CD4-positive, alpha-beta T cell treated with Interleukin-2 at 100 ng/mL for 4 hours (primary cell): Measurements from ENCODE around the gene HTATSF1.

Source experiments
- DNase-seq: peaks from one replicate; pipeline ENCODE4 v3.0.0-alpha.2; 2020; ENCODE audit warnings: low spot score

The HTATSF1 gene, protein sequence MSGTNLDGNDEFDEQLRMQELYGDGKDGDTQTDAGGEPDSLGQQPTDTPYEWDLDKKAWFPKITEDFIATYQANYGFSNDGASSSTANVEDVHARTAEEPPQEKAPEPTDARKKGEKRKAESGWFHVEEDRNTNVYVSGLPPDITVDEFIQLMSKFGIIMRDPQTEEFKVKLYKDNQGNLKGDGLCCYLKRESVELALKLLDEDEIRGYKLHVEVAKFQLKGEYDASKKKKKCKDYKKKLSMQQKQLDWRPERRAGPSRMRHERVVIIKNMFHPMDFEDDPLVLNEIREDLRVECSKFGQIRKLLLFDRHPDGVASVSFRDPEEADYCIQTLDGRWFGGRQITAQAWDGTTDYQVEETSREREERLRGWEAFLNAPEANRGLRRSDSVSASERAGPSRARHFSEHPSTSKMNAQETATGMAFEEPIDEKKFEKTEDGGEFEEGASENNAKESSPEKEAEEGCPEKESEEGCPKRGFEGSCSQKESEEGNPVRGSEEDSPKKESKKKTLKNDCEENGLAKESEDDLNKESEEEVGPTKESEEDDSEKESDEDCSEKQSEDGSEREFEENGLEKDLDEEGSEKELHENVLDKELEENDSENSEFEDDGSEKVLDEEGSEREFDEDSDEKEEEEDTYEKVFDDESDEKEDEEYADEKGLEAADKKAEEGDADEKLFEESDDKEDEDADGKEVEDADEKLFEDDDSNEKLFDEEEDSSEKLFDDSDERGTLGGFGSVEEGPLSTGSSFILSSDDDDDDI

DNA sequence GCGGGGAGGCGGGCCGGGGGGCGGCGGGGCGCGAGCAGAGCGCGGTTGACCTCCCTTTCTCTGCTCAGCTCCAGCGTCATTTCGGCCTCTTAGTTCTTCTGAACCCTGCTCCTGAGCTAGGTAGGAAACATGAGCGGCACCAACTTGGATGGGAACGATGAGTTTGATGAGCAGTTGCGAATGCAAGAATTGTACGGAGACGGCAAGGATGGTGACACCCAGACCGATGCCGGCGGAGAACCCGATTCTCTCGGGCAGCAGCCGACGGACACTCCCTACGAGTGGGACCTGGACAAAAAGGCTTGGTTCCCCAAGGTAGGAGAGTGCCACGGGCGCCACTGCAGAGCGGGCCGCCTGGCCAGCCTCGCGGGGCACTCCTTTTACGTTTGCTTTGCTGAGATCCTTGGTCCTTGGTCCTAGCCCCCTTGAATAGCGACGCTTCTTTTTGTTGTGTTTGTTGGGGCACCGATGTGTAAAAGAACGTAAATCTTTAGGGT, at the start of gene HTATSF1:
TSS of gene HTATSF1 (plus strand) at position 37 of the 497 bp plus-strand sequence. CDS start at position 130, 93 bp downstream.
- DNase-seq, result no peak

DNA sequence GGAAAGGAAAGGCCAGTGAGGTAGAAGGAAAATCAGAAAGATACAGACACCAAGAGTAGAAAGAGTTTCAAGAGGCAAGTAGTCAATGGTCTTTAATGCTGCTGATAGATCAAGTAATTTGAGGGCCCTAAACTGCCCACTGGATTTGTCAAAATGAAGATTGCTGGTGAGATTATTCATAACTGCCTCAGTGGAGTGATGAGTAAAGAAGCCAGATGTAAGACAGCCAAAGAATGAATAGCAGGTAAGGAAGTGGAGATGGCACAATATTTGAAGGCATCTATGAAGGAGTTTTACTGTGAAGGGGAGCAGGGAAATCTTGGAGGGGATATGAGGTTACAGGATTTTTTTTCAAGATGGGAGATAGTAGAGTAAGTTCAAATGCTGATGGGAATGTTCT, 49.4 kb upstream of the HTATSF1 start:
- no peak for DNase-seq

DNA sequence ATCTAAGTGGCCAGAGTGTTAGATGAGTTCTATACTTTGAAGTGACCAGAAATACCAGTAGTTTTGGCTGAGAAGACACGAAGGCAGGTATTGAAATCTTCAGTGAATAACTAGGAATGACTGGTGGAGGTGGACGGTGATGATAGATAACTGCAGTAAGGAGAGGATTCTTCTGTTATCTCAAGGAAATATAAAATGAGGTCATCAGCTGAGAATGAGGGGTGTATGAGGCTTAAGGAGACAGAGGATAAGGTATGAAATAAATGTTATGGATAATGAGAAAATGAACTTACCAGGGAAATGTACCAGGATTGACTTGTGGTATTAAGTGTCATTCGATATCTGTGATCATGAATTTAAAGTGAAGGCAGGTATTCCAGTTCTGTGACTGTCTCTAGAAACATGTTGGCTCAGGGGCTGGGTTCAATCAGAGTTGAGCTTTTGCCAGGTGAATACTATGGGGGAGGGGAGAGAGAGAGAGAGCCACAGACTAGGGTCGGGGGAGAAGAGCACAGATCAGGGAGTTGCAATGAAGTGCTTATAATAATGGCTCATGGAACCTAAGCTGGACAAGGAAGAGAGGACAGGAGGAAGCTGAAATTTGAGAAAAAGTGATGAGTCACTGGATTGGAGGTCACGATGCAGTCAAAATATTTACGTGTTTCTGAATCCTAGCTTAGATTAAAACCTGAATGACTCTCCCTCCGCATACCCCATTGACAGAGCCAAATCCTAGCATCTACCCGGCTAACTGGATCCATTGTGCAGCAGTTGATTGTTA, 47.2 kb upstream of the HTATSF1 start:
- DNase-seq, result no peak

DNA sequence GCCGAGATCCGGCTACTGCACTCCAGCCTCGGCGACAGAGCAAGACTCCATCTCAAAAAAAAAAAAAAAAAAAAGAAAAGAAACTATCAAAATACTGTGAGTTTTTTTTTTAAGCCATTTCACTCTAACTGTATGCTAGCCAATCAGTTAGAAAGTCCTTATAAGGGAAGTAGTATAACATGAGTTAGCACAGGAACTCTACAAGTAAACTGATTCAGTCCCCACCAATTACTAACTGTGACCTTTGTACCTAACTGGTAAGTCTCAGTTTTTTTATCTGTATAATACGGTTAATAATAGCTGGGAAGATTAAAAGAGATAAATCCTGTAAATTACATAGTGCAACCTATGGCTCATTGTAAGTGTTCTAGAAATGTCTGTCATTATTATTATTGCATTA, 44.8 kb upstream of the HTATSF1 start:
- DNase-seq, result no peak

DNA sequence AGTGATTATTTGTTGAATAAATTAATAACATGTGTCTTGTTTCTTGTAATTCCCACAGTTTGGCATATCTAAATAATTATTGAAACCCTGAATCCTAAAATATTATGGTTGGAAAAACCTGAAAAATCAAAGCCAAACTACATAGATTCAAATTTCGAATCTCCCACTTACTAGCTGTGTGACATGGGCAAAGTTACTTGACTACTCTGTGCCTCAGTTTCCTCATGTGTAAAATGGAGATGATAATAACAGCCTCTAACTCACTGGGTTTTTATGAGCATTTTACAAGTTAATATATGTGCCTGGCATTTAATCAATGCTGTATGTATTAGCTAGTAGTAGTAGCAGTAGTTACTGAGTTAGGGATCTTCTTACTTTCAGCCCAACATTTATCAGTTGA, 44.3 kb upstream of the HTATSF1 start:
- no peak for DNase-seq

DNA sequence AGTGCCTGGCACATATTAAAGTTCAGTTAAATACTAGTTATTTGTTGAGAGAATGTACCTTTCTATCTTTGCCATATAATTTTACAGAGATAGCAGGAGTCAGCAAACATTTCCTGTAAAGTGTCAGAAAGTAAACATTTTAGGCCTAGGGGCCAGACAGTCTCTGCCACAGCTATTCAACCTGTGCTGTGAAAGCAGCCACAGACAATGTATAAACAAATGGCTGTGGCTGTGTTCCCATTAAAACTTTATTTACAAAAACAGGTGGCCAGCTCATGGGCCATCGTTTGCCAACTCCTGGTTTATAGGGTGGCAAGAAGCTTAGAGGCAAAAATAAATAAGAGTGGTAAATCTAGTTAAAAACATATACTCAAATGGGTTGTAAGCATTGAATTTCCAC, 43.6 kb upstream of the HTATSF1 start:
- no peak for DNase-seq

DNA sequence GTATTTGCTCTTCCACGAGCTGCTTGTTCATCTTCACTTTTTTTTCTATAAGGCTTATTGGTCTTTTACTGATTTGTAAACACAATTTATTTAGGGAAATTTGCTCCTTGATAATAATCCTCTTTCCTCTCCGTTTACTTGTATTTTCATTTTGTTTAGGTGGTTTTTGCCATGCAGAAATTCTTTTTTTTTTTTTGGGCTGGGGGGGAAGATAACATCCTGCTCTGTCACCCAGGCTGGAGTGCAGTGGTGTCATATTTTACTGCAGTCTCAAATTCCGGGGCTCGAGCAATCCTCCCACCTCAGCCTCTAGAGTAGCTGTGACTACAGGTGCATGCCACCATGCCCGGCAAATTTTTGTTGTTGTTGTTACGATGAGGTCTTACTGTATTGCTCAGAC, 41.3 kb upstream of the HTATSF1 start:
- DNase-seq, result no peak

DNA sequence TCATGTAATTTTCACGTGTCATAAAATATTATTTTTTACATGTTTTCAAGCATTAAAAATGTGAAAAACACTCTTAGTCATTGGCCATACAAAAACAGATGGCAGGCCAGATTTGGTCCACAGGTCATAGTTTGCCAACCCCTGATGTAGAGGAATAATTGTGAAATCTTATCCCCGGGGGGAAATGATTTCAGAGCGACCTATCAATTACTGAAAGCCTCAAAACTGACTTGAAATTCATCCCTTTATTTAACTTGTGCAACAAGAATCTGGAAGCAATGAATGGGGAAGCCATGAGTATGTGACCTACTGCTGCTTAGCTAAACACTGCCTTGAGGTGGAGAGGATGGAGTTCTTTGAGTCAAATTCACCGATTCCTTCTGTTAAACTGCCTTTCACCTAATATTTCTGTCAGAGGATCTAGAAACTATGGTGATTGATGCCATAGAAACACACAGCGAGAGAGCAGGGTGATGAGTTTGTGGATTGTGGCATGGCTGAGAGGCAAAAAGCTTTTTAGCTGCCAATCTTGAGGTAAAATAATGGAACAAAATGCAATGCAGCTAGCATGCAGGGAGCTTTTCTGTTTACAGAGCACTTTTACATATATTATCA, 40.0 kb upstream of the HTATSF1 start:
- no peak for DNase-seq

DNA sequence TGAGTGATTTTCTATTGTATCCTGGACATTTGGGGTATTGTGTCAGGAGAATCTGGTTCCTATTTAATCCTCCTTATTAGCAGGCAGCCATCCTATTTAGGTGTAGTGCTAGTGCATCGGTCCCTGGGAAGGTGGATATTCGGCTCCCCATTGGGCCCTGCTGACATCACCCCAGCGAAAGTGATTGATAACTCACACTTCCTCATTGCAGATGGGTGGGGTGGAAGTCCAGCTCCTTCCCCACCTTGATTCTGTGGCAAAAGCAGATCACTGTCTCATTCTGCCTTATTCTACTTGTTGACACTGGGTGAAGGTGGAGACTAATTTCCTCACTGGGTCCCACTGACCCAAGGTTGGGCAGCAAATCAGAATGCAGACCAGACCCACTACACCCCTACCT, 32.8 kb upstream of the HTATSF1 start:
- no peak for DNase-seq

DNA sequence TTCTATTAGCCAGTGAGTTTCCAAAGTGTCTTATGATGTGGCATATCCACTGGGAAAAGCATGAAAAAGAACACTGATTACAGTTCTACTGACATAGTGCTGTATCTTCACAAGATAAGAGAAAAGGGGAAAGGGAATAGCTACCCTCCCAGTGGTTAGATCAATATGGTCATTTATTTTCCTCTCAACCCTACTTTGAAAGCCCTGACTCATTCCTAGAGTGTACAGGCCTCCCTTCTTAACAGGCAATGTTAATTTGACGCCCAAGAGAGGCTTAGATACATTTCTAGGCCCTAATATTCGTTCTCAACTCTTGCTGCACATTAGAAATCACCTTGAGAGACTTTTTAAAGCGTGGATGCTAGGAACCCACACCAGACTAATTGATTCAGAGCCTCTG, 30.1 kb upstream of the HTATSF1 start:
- DNase-seq, result no peak

DNA sequence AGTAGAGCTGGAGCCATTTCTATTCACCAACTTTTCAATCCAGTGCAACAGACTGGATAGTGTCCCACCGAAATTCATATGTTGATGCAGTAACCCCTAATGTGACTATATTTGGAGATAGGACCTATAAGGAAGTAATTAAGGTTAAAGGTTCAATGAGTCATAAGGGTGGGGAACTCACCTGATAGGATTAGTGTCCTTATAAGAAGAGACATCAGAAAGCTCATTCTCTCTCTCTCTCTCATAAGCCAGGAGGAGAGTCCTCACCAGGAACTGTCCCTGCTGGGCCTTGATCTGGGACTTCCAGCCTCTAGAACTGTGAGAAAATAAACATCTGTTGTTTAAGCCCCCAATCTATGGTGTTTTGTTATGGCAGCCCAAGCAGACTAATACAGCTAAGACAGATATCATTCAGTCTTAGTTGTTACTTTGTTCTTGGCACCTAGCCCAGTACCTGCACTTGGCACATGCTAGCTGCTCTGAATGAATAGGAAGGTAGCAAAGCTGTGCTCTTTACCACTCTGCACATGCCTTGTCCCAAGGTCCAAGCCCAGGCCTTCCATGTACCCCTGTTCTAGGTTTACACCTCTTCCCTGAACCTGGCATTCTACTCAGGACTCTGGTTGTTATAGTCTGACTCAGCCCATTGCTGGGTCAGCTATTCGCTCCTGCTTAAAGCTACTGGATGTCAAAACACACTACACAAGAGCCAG, 28.8 kb upstream of the HTATSF1 start:
- no peak for DNase-seq

DNA sequence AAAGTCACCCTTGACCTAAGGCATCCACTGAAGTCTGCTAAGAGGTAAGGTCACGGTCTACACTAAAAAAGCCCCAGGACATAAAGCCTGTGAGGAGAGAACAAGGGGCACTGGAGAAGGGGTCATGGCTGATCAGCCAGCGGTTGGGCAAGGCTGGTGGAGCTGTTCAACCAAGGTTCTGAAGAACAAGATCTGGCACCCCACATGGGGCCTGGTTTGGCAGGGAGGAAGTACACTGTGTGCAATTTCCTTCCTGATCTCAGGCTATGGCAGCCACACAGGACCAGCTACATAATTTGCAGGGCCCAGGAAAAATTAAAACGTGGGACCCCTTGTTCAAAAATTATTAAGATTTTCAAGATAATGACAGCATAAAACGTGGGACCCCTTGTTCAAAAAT, 23.7 kb upstream of the HTATSF1 start:
- DNase-seq, result no peak

DNA sequence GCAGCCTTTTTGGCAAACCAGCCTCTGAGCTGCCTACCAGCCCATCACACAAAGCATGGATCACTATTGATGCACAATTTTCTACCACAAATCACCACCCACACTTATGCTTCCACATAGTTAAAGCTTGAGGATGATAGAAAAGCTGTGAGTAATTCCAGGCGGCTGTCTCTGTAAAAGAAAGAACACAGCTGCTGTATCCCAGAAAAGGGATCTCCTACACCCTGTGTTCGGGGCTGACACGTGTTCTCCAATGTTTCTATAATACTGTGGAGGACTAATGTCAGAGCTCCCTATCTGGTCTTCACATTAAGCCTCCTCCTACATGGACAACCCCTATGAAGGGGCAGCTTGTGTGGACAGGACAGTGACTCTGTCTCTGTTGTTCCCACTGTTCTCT, 22.2 kb upstream of the HTATSF1 start:
- no peak for DNase-seq

DNA sequence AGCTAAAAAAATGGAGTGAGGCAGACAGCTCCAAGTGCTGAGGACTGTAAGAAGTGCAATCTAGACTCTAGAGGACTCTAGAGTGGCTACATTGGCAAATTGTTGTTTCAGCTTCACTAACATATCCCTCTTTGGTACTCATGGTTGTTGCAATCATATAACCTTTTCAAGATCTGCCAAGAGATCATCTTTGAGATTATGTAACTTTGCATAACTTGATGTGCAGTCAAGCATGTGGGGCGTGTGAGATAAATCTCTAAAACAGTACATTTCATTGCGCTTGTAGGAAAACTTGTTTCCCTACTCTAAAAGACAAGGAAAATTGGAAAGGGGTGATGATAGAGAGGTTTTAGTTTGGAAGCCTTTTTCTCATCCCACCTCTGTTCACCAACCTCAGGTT, 20.9 kb upstream of the HTATSF1 start:
- DNase-seq, result no peak

DNA sequence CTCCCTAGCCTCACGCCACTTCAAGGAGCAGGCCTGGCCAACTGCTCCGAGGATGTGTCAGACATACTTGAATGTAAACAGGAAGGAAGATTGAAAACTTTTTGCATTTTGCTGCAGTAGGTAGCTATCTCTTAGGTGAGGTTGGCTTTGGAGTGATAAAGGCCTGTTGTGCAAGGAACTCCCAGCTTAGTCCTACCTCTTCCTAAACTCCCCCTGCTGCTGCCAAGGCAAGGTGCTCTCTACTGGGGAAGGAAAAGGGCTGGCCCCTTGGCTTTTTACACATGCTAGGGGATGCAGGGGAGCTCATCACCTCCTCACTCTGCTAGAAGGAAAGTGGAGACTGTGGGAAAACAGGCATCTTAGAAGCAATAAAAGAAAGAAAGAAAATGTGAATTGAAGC, 20.4 kb upstream of the HTATSF1 start:
- no peak for DNase-seq

DNA sequence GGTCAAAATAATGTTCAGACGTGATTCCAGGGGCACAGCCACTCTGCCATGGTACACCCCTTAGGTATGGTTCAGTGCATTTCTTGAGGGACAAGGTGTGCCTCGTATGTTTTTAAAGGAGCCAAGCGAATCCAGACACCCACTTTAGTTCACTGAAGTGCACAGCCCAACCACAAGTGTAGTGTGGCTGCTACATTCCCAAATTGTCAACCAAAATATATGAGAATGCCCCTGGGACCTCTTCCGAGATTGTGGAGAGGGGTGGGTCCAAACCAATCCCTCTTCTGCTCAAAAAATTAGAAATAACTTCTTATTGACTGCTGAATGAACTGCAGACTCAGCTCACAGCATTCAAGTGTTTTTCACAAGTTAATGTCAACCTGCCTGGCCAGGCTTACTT, 17.0 kb upstream of the HTATSF1 start:
- DNase-seq, result no peak

DNA sequence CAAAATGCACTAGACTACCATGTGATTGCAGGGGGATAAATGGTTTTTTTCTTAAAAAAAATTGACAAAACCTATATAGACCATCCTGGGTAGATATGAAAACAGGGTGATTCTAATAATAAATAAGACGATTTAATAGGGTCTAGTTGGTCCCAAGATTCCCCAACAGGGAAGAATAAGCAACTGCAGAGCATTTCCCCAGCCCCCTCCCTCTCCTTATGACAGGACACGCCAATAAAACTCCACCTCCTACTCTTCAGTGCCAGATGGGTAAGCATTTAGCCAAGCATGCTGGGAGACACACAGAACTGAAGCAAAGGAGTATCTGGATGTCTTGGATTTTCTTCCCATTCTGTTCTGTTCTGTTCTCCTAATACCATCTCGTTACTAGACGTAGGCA, 9.7 kb upstream of the HTATSF1 start, which contains the start of gene BRS3:
TSS of gene BRS3 (plus strand) at position 301 of the 400 bp plus-strand sequence. CDS start 168 bp downstream, outside the sequence.
- no peak for DNase-seq

DNA sequence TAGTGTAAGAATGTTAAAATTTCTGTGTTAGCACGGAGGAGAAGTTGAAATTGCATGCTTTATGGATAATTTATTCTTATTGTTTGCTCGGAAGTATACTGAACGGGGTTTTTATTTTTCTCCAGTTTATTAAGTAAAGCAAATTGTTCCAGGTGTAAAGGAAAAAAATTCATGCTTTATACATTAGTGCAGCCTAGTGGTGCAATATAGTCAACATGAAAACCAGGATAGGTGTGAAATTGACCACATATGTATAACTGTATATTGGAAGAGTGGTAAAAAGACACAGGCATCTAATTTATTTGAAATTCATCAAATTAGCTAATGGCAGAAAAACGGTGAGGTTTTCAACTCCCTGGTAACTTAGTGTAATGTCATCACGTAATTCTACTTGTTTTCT, 8.7 kb upstream of the HTATSF1 start:
- DNase-seq, result no peak

DNA sequence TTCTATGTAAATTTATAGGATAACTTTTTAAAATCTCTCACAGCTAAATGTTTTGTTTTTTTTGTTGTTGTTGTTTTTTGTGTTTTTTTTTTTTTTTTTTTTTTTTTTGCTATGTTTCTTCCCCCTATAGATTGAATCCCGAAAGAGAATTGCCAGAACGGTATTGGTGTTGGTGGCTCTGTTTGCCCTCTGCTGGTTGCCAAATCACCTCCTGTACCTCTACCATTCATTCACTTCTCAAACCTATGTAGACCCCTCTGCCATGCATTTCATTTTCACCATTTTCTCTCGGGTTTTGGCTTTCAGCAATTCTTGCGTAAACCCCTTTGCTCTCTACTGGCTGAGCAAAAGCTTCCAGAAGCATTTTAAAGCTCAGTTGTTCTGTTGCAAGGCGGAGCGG, 5.6 kb upstream of the HTATSF1 start:
- no peak for DNase-seq

DNA sequence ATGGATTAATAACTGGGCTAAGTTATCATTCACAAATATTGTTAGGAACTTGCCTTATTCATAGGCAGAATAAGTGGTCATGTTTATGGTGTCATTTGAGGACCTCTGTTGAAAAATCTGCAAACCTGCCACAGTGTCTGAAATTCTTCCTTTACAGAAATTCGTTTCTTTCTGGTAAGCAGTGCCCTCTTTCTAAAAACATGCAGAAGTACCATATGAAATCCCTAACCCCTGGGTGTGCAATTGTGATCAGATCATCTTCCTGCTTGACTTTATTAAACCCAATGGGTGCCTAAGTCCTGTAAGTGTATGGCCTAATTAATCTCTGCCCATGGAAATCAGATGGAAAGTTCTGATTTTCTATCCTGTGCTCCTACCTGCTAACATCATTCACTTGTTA, 4.4 kb upstream of the HTATSF1 start:
- DNase-seq, result no peak

DNA sequence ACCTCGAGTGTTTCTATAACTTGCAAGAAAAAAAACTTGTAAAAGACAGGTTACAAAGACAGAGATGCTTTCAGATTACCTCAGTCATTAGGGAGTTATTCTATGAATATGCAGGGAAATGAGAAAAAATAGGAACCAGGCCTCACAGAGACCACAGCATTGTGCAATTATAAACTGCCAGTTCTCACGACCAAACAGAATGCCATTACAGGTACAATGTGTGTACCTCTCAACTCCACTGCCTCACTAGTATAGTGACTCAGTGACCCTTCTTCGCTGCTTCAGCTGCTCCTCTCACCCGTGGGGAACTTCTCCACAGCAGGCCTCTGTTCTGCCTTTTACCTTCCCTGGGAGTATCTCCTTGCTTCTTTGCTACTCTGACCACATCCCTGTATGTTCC, 2.3 kb upstream of the HTATSF1 start:
- DNase-seq, result no peak
